T47D (cell line): ENCODE measurements around the gene TAB2.
A peak's percentile ranks its signal among the peaks of the same experiment; 100 is the strongest.
"Not testable (repeated sequence)": the region's sequence is repeated elsewhere in the genome, so short reads cannot be mapped to it uniquely, and the experiment has no call there.

Source experiments
- DNase-seq, 2 experiments: peaks; one replicate each; pipeline versions ENCODE4 v3.0.0 to v3.0.0-alpha.2; 2011 to 2012; ENCODE audit warnings: low read depth in 1 of 2, low spot score in 1 of 2
- JUND ChIP-seq: IDR thresholded peaks from 2 replicates; pipeline ENCODE4 v1.6.1; 2012; ENCODE audit warnings: low read depth
- in situ Hi-C: cut with HindIII; loops from 2 replicates; pipeline ENCODE4 v1.10.0; 2016; ENCODE audit warnings: low sequenced_read_pairs, low pct_unique_long_range_greater_than_20kb

Gene TAB2

DNA sequence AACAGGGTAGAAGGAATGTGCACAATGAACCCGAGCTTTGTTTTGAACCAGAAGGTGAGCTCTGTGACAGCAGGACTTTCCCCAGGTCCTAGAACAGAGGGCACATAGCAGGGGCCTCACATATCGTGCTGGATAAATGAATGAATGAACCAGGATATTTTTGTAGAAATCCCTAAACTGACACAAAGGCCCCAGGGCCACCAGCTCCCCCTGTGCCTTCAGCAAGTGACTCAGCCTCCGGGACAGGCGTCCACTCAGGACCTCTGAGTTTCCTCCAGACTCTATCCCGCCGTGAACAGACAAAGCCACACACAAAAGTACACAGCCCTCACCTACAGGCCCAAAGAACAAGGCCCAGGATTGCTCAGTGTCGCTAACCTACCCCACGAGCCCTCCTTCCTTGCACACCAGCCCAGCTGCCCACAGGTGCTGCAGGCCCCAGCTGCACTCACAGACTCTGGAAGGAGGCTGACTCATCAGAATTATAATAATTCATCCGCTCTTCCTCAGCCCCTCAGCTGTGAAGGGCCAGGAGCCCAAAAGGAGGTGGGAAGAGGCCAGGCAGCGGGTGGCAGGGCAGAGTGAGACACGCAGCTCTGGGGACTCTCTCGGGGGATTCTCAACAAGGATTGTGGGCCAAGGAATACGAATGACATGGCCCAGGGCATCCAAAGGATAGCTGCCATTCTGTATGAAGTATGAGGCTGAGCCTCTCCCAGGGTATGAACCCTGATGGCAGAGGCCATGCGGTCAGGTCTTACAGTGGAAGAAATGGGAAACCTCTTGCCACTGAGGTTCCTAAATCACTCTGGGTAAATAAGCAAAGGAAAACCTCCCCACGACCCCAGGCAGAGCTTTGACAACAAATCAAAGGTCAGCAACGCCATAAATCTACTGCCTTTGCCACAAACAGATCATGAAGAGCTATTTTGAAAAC lies 123.5 kb downstream of the TAB2 start:
- no peak for DNase-seq
- in situ Hi-C loops, result no loop called here
- no peak for TF ChIP-seq JUND

DNA sequence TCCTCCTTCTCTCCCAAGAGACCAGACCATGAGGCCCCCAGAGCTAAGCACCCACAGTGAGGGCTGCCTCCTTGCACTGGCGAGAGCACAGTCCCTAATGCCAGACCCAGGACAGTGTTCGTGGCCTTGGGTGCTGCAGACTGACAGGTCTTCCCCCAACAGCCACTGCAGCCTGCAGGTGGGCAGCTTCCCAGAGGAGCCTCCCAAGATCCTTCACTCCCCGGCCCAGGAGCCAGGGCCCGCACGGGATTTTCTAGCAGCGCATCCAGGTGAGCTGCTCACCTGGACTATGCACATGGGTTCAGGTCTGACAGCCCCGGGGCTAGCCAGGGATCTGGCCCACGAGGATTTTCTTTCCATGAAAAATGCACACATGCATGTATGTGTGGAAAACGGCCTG lies 124.2 kb downstream of the TAB2 start:
- in situ Hi-C loops, result no loop called here
- DNase-seq, result no peak
- TF ChIP-seq JUND, result no peak

DNA sequence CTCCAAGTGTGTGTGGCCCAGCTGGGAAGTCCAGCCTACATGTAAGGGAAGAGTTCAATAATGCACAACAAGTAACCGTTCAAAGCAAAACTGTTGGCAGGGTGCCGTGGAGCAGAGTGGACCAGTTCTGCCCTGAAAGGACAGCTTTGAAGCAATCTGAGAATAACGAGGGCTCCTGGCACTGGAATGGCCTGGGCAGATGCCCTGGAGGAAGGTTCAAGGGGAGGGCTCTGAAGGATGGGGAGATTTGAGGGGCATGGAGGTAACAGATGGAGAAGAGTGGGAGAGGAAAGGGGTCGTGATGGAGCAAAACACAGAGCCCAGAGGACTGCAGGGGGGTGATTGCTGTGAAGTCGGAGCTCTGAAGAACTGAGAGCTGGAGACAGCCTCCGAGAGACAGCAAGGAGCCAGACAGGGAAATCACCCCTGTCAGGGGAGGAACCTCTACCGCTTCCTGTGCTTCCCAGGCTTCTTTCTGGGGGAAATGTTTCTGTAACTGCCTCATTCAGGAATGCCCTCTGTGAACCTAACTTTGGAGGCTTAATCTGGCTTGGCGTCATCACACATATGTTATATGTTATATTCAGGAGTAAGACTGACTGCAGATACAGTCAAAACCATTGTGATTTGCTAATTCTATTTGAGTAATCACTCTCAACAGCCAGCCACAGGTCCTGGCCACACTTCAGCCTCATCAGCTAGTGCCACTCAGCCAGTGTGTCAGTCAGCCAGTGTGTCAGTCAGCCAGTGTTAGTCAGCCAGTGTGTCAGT lies 126.1 kb downstream of the TAB2 start:
- in situ Hi-C loops, result no loop called here
- no peak for DNase-seq
- no peak for TF ChIP-seq JUND

DNA sequence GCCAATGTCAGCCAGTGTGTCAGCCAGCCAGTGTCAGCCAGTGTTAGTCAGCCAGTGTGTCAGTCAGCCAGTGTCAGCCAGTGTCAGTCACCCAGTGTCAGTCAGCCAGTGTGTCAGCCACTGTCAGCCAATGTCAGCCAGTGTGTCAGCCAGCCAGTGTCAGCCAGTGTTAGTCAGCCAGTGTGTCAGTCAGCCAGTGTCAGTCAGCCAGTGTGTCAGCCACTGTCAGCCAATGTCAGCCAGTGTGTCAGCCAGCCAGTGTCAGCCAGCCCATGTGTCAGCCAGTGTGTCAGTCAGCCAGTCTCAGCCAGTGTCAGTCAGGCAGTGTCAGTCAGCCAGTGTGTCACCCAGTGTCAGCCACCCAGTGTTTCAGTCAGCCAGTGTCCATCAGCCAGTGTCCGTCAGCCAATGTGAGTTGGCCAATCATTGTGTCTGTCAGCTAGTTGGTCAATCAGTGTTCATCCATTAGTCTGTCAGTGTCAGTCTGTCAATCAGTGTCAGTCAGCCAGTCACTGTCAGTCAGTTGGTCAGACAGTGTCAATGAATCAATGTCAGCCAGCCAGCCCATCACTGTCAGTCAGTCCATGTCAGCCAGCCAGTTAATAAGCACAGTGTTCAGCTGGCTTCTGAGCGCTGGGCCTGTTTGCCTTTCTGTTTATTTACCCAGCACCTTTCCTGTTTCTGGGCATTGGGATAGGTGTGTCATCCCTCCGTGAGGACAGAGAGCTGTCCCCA lies 127.0 kb downstream of the TAB2 start:
- DNase-seq, in situ Hi-C loops: not testable (repeated sequence)

DNA sequence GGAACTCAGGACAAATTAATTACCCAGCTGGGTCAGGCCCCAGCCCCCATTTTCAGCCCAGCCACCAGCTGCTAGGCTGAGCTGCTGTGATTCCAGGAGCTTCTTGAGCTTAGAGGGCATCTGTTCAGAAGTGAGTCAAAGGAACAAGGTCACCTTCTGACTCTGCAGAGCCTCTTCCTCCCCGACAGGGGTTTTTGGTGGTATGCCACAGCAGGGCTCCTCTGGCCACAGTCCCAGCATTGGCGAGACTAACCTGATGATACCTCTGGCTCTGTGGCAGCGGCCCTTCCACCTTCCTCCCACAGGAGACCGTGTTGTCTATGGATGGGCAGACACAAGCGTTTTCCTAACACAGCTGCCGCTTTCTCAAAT lies 127.6 kb downstream of the TAB2 start:
- TF ChIP-seq JUND, result no peak
- DNase-seq, result no peak
- in situ Hi-C loops, result no loop called here

DNA sequence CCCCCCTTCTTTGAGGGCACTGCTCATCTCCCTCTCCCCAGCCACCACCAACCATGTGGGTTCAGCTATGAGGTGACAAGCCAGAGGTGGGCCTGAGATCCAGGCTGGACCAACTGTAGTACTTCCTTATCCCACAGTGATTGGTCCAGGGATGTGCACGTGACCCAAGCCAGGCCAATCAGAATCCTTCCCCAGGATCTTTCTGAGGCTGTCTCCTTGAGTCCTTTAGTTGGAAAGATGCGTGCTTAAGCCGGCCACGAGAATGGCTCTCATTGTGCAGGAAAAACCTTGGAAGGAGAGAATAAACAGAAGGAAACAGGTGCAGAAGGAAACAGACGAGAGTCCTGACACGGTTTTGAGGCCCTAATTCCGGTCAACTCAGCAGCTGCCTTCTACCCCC lies 128.1 kb downstream of the TAB2 start:
- in situ Hi-C loops, result no loop called here
- TF ChIP-seq JUND, result no peak
- no peak for DNase-seq

DNA sequence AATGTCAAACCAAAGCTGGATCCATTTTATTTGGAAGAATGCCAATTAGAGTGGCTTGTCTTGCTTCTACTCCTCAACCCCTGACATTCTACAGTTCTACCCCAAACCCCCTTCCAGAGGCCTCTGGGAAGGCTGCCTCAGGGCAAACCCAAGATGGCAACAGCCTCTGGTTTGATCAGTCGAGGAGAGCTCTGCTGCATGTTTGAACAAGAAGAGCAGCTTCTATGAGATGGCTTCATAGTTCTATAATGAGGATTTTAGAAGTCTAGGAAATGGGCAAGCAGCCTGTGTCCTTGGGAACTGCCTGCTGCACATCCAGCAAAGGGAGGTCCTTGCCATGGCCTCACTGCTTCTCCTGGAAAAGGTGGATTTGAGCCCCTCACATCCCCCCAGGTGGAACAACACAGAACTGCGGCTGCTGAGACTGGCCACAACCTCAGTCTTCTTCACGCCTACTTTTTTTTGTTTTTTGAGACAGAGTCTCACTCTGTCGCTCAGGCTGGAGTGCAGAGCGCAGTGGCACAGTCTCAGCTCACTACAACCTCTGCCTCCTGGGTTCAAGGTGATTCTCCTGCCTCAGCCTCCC lies 129.4 kb downstream of the TAB2 start:
- in situ Hi-C loops, result no loop called here
- DNase-seq, result no peak
- TF ChIP-seq JUND, result no peak

DNA sequence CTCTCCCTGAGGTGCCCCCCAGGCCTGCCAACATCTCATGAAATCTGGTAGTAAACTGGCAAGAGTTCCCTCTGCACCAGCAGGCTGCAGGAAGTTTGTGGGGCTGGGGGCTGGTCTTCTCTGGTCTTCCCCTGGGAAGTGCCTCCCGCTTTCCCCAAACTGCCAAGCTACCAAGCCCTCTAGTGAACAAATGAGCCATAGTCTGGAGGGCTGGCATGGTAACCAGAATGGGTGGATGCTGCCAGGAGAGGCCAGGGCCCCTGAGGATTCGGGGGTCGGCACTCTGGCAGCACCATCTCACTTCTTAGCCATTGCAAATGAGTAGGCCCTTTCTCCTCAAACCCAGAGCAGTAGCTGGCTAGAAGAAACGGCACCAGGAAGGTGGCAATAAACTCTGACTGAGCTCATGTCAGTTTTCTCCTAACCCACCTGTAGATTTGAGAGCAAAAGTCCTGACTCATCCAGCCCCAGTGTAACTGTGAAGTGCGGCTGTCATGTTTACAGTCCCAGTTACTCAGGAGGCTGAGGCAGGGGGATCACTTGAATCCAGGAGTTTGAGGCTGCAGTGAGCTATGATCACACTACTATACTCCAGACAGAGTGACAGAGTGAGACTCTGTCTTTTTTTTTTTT lies 131.4 kb downstream of the TAB2 start:
- TF ChIP-seq JUND, result no peak
- in situ Hi-C loops, result no loop called here
- DNase-seq, result no peak

DNA sequence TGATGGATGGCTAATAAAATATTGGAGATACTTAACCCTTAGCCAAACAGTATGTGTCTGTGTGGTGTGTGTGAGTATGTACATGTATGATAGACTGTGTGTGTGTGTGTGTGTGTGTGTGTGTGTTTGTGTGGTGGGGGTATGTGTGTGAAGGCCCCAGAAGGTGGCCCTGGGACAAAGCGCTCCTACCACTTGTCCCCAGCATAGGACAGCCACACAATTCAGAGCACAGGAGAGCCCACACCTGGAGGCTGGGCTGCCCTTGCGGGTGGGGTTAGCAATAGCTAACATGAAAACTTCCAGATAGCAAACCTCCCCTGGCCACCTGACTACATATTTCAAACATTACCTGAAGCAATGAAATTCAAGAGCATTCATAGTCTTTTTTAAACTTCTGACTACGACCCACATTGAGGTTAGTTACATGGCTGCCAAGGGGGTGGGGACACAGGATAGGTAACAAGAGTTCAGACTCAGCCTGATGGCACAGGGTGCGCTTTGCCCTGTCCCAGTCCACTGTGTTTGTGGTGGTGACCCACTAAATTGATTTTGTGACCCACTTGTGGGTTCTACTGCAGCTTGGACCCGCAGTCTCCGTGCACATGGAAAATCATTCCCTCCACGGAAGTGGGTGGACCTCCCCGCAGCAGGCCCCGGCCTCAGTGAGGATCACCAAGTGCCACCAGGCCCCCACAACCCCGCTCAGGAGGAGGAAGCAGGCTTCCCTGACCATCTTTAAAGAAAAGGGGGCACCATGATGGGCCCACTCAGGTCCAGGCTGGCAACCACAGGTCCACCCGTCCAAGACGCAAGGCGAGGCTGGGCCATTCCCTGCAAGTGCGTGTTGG lies 132.5 kb downstream of the TAB2 start:
- in situ Hi-C loops, result no loop called here
- TF ChIP-seq JUND, result no peak

DNA sequence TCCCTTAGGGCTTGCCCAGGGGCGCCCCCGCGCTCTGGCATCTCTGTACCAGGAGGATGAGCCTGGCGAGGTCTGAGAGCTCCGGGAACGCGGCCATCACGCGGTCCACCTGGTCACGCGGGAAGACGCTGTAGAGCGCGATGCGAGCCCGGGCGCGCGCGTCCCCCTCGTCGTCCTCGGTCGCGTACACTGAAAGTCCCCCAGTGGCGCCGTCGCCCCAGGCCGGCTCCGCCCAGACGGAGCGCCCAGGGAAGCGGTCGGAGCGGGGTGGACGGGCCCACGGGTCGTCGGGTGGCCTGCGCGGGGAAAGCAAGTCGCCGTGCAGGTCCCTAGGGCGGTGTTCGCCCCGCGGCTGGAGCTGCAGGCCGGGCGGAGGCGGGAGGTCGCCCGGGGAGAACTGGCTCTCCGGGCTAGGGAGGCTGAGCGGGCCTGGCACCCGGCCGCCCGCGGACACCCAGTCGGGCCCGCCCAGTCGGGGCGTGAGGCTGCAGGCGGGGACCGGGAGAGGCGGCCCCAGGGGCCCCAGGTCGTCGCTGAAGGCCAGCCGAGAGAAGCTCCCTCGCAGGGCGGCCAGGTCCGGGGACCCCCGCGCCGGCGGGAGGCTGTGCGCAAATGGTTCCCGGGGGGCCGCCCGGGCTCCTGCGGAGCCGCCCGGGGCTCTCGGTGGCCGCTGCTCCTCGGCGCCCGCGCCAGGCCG lies 133.3 kb downstream of the TAB2 start:
- in situ Hi-C loops, result no loop called here
- peak; percentile 45 to 57 for DNase-seq
- no peak for TF ChIP-seq JUND

More for the DNA sequence above, 132.5 kb downstream of the TAB2 start:
- DNase-seq, result no peak

DNA sequence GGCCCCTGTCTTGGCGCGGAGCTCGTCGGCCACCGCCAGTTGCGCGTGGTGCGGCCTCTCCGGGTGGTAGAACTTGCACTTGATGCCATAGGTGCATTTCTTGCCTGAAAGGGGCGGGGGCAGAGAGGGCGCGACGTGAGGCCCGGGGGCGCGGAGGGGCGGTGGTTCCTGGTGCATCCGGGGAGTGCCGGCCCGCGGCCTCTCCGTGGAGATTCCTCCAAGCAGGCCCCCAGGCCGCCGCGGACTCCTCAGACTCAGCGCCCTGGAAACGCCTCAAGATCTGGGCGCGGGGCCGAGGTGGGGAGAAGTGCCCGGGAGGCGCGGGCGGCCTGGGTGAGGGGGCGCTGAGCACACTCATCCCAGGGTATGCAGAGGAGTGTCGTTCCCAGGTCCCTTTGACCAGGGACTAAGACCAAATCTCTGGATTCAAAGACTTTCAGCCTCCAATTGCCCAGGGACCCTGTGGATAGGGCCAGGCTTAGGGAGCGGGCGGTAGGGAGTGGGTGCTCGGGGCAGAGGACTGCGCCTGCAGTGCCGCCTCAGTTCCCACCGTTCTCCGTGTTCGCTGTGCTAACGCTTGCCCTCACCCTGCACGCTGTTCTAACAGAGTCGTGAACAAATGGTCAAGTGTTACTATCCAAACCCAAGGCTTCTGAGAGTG lies 134.0 kb downstream of the TAB2 start:
- TF ChIP-seq JUND, result no peak
- DNase-seq, result peak; percentile 47 to 48
- in situ Hi-C loops, result no loop called here
